GM19452 (cell line): ENCODE measurements around the gene RNPEP.
"Not testable (repeated sequence)": the region's sequence is repeated elsewhere in the genome, so short reads cannot be mapped to it uniquely, and the experiment has no call there.

Experiments used
- ATAC-seq: cut with Tn5 transposase; IDR thresholded peaks from one replicate; pipeline ENCODE4 v1.9.1; 2021; ENCODE audit not compliant: unreplicated experiment

Gene RNPEP

GRCh38 chr1:201955729-201956143 is 26.7 kb upstream of the RNPEP start:
- ATAC-seq, result peak; percentile 35

- no peak for ATAC-seq
Observed at GRCh38 chr1:201958348-201958747, 24.1 kb upstream of the RNPEP start.

DNA sequence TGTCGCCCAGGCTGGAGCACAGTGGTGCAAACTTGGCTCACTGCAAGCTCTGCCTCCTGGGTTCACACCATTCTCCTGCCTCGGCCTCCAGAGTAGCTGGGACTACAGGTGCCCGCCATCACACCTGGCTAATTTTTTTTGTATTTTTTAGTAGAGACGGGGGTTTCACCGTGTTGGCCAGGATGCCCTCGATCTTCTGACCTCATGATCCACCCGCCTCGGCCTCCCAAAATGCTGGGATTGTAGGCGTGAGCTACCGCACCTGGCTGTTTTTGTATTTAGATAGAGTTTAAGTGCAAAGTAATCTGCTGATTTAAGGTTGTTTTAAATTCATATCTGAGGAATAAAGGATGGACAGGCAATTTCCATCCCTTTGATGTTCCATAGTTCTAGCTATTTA is 20.1 kb upstream of the RNPEP start:
- ATAC-seq, result not testable (repeated sequence)

DNA sequence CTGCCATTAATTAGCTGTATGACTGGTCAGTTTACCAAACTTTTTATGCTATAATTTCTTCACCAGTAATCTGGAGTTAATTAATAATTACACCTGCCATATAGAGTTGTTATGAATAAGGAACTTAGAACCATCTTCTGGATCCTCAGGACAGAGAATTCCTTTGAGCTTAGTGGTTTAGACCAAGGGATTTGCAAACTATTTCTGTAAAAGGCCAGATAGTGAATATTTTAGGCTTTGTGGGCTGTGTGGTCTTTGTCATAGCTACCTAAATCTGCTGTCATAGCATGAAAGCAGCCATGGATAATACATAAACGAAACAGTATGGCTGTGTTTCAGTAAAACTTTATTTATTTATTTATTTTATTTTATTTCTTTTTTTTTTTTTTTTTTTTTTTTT is 18.2 kb upstream of the RNPEP start:
- no peak for ATAC-seq

DNA sequence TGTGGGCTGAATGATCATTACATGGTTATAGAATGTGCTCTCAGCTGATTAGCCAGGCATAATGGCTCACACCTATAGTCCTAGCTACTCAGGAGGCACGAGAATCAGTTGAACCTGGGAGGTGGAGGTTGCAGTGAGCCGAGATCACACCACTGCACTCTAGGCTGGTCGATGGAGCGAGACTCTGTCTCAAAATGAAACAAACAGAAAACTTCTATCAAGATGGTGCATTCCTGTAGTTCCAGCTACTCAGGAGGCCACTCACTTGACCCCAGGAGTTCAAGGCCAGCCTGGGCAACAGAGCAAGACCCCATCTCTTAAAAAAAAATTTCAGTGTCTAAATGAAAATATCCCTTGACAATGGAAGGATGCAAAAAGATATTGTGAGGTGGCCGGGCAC is 16.3 kb upstream of the RNPEP start:
- ATAC-seq, result no peak

DNA sequence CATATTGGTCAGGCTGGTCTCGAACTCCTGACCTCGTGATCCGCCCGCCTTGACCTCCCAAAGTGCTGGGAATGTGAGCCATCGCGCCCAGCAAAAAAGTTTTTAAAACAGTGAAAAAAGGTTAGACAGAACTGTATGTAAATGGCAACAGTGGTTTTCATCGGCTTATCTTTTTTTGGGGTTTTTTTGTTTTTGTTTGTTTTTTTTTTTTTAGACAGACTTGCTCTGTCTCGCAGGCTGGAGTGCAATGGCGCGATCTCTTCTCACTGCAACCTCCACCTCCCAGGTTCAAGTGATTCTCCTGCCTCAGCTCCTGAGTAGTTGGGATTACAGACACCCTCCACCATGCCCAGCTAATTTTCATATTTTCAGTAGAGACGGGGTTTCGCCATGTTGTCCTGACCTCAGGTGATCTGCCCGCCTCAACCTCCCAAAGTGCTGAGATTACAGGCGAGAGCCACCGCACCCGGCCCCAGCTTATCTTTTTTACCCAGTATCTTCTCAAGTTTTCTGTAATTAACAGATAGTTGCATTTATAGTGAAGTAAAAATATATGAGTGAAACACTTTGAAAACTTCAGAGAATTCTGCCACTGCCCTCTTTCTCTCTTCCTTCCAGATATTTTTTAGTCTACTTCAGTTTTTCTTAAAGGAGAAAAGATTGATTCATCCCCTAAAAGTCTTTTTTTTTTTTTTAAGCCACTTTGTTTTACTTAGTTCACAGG is 14.1 kb upstream of the RNPEP start:
- ATAC-seq, result no peak

DNA sequence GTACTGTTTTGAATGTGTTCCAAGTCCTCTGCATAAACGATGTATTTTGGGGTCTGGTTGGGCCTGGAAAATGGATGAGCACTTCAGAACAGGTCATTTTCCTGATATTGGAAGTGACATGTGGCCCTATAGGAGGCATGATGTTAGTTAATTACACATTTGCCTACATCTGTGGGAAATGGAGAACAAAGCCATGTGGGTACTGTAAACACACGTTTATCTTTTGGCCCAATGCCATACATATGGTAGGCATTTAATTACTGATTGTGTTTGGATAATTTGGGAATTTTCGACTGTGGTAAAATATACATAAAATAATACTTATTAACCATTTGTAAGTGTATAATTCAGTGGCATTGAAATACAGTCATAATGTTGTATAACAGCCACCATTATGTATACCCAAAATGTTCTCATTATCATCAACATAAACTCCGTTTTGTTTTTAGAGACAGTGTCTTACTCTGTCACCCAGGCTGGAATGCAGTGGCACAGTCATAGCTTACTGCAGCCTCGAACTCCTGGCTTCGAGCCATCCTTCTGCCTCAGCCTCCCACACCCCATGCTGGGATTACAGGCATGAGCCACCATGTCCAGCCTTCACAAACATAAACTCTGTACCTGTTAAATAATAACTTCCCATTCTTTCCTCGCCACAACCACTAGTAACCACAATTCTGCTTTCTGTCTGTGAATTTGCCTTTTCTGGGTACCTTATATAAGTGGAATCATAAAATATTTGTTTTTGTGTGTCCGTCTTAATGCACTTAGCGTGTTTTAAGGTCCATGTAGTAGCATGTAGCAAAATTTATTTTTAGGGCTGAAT is 11.9 kb upstream of the RNPEP start:
- no peak for ATAC-seq

GRCh38 chr1:201982082-201982622 is 296 bp upstream of the RNPEP start:
- no peak for ATAC-seq

DNA sequence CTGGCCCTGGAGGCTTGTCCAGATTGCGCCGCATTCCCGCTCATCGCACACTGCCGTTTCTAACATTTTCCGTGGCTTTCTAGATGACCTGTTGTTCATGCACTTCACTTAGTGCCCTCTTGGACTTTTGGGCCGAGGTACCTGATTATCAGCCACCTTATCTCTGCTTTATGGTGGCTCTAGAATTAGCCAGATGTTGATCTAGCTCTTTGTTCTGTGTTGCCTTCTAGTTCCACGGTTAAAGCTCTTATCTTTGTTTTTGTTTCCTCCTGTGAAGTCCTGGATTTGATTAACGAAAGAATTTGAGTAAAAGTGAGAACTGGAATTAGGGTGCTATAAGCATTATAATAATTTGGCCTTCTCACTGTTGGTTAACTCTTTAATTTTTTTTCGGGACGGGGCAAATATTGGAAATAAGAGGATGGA is 945 bp downstream of the RNPEP start:
- ATAC-seq, result peak; percentile 24

DNA sequence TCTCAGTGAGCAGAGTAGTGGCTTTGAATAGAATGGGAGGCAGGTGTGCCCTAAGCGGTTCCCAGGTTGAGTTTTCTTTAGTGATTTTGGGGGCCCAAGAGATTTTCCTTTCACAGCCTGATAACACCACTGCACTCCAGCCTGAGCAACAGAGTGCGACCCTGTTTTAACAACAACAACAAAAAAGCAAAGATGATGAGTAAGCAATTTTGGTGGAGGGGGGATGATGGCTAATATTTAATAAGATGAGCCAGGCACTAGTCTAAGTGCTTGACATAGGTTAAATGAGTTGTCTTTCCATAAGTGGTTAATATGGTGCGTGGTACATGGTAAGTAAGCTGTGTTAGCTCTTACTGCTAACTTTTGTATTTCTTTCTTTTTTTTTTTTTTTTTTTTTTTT is 2.0 kb downstream of the RNPEP start:
- ATAC-seq, result no peak

- no peak for ATAC-seq
Observed at GRCh38 chr1:201985355-201985754, 2.9 kb downstream of the RNPEP start.

DNA sequence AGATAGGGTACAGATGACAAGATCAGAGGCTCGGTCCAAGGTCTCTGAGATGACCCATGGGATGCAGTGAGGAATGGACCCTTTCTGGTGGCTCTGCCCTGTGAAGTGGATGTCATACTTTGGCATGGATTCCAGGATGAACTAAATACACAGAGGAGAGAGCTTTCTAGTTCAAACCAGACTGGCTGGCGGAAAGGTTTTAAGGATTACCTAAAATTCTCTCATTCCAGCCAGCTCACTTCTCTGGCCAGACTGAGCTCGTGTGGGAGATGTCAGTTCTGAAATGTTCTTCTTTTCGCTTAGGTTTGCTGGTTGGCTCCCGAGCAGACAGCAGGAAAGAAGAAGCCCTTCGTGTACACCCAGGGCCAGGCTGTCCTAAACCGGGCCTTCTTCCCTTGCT is 6.2 kb downstream of the RNPEP start:
- ATAC-seq, result no peak

DNA sequence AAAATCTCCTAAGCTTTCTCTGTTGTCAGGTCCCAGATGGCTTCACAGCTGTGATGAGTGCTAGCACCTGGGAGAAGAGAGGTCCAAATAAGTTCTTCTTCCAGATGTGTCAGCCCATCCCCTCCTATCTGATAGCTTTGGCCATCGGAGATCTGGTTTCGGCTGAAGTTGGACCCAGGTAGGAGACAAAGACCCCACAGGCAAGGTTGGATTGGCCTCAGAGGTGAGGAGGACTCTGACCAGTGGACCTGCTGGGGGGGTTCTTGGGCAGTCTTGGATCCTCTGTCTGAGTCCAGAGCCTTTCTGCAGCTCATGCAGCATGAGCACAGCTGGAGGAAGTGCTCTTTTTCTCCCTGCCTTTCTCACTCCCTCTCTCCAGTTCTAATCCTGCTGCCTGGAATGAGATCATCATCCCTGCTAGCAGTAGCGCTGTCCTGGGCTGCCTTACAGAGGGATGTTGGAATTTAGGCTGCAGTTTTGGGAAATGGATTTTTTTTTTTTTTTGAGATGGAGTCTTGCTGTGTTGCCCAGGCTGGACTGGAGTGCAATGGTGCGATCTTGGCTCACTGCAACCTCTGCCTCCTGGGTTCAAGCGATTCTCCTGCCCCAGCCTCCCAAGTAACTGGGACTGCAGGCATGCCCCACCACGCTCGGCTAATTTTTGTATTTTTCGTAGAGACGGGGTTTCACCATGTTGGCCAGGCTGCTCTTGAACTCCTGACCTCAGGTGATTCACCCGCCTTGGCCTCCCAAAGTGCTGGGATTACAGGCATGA is 7.1 kb downstream of the RNPEP start:
- ATAC-seq, result no peak

DNA sequence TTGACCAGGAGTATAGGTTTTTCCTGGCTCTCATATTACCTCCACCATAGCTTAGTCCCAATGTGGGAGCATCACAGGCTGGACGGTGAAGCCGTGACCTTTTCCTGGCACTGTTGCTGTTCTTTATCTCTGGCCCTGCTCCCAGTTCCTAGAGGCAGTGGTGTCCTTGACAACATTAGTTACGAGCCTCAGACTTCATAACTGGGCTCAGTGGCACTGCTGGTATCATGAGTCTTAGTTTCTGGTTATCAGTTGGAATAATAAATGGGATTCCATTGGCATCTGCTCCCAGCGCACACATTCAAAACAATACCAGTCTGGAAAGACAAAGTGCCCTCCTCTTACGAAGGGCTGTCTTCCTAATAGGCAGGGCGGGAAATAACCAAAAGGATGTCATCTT is 8.0 kb downstream of the RNPEP start:
- ATAC-seq, result no peak

DNA sequence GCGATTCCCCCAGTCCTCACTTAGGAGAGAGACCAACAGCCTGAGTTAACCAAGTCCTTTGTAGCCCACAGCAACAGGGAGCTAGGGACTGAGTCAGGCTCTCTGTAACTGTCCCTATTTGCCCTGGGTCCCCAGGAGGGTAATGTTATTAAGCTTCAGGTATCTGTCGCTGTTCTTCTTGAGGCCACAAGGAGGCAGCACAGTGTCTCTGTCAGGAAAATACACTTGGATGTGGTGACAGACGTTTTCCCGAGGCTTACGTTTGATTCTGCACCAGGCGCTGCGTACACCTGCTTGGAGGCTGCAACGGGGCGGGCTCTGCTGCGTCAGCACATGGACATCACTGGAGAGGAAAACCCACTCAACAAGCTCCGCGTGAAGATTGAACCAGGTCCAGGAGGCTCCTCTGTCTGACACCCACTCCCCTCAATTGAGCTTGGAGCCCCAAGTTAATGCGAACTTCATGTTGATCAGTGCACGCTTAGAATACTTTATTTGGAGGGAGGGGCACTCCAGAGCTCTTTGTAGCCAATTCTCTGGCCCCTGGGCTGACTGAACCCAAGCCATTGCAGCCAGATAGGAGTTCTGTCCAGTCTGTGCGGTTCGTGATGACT is 17.3 kb downstream of the RNPEP start:
- no peak for ATAC-seq

- ATAC-seq, result no peak
Observed at GRCh38 chr1:202002507-202002906, 20.1 kb downstream of the RNPEP start.

DNA sequence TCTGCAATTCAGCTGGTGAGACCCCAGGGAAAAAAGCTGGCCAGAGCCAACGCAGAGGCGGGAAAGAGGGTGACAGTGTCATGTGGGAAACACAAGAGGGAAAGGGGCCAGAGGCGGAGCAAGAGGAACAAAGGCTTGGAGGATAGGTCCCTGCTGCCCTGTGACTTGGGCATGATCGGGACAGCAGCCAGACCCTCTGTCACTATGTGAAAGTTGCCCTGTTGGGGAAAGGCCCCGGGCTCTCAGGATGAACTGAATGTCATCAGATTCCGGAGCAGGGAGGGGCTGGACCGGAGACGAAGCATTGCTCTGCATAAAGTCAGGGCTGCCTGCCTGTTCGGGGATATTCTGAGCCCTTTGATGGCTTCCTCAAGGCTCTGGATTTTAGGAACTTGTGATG is 22.3 kb downstream of the RNPEP start:
- ATAC-seq, result no peak

GRCh38 chr1:202005958-202006357 is 23.5 kb downstream of the RNPEP start:
- no peak for ATAC-seq

DNA sequence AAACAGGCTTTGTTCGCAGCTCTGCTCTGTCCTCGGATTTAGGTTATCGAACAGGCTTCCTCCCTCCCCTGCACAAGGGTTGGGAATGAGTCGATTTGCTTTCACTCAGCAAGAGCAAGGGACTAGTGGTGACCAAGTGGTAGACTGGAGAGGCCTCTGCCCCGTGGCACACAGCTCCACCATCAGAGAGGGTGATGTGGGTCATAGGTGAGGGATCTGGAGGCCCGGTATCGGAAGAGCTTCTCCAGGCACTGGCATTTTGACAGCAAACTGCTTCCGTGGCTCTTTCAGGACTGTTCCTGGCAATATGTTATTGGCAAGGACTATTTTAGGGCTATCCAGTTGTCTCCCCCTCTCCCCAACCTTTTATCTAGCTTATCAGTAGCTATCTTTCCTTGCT is 24.9 kb downstream of the RNPEP start:
- ATAC-seq, result no peak

DNA sequence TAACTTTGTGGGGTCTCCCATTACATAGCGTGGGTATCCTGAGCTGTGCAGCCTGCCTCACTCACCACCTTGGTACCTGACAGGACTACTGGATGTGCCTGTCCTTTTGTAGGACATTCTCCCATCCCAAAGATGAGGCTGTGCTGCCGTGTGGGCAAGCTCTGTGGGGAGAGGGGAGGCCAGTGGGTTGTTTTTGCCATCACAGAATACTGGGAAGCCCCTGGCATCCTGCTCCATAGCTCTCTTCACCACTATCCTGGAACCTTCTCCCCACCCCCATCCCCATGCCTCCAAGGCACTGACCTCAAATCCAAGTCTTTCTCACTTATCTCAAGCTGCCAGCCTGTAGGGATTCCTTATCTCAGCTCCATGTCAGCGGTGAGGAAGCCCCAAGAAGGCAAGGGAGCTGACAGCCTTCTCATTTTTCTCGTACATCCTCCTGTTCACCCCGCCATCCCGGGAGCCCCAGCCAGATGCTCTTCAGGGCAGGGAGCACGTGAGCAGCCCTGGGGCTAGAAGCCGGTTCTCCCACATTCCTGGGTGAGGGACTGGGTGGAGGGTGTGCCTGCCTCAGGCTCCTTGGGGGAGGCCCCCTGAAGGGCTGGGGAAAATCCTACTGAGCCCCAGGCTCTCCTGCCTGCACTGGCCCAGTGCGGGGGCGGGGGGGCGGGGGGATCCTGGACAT is 25.5 kb downstream of the RNPEP start:
- no peak for ATAC-seq
